Measurements from ENCODE around the gene NEDD4L. TPM values are rescaled to one million over a fixed set of nuclear protein-coding genes. Genes with fewer than 3 reads are reported as not detected.

The NEDD4L gene
- total RNA-seq, 2 donors from 2014 or later = 149 to 212 TPM

- Histone ChIP-seq H3K4me3 (no peak overlapping the region), H3K36me3 (no peaks in the 10 kb centered on the region), H3K9me3 (no peaks in the 10 kb centered on the region), H3K9ac (ENCODE audit: low read depth in 2 of 2, low read length in 2 of 2) (no peak overlapping the region), H3K27ac (no peak overlapping the region), H3K27me3 (no peaks in the 10 kb centered on the region), H3K4me1 (no peaks in the 10 kb centered on the region)
- DNase-seq = no peak
- TF ChIP-seq CTCF (IDR thresholded peaks at IDR 0.05) = no peak
- intact Hi-C loops (cut with DNase I) = no loop called here
Measured at GRCh38 chr18:58449464-58449863, 405.4 kb downstream of the NEDD4L start.

Small RNA genes within 50 kb of the gene (microRNA-seq; reads per million reads assigned to microRNA genes)
- not detected for gene MIR3591

Other genes with a start within 250 kb of the NEDD4L start
- 100 to 1,000 TPM; 263 to 359 TPM for gene ATP8B1, start 240.9 kb upstream of the NEDD4L start, total RNA-seq

Data from colonic mucosa (tissue), 4 donors.